Middle frontal gyrus (tissue), 1 donor: ENCODE results near the gene TTLL11.

Source experiments
- DNase-seq: peaks from one replicate; pipeline ENCODE4 v3.0.0-alpha.2; 2015; ENCODE audit warnings: low spot score; ENCODE audit errors: extremely low spot score

Gene TTLL11

DNA sequence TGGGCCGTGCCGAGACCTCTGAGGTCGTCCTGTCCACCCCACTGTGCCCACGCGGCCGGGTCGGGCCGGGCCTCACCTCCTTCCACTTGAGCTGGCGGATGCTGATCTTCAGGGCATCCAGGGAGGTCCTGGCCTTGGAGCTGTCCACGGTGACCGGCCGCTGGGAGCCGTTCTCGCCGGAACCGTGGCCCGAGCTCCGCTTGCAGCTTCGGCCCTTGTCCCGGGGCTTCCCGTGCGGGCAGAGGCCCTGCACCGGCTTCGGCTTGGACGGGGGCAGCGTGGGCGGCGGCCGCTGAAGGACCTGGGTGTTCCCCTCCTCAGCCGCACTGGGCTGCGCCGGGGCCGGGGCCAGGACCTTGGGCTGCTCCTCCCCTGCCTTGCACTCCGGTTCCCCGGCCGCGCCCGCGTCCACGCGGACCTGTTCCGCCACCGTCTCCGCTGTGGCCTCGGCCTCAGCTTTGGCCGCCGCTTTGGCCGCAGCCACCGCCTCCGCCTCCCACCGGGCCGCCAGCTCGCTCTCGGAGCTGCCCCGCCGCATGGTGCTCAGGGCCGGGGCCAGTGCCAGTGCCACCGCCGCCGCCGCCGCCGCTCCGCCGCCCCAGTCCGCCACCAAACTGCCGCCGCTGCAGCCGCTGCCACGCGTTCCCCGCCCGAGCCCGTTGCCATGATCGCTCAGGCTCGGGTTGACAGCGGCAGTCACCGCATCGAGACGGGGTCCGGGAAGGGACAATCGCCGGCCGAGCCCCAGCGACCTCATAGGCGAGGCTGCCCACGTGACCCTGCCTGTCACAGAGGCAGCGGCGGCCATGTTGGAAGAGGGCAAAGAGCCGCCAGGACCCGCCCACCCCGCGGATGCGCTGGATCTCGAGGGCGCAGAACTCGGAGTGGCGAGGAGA lies at the start of gene TTLL11:
Gene TTLL11 (minus strand): TSS at position 698 of the 896 bp plus-strand sequence. CDS start 160 bp downstream, at position 538.
- DNase-seq, result peak; percentile 95

DNA sequence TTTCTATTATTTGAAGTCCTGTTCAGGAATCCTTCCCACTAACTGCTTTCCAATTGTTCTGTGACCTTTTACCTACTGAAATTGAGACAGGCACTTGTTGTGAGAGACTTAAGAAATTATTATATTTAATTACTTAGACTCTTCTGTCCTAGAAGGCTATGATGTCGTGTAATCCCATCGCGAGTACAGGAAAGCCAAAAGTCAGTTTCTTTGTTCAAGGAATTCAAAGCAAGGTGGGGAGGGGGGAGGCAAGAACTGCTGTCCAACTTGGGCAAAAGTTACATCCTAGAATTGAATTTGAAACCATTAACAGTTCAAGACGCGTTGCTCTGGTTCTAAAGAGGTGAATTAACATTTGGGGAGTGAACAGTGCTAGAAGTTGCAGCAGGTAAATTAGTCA lies 48.6 kb upstream of the TTLL11 start:
- no peak for DNase-seq

- DNase-seq, result no peak
These were observed 47.5 kb upstream of the TTLL11 start for GRCh38 chr9:122140368-122141193.

- no peak for DNase-seq
These were observed 45.6 kb upstream of the TTLL11 start for GRCh38 chr9:122138560-122139268.

DNA sequence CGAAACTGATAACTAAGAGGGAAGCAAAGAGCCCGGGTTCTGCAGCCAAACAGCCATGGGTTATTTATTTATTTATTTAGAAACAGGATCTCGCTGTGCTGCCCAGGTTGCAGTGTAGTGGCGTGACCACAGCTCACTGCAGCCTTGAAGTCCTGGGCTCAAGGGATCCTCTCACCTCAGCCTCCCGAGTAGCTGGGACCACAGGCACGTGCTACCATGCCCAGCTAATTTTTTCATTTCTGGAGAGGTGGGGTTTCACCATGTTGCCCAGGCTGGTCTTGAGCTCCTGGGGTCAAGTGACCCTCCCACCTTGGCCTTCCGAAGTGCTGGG lies 42.4 kb upstream of the TTLL11 start:
- DNase-seq, result no peak

DNA sequence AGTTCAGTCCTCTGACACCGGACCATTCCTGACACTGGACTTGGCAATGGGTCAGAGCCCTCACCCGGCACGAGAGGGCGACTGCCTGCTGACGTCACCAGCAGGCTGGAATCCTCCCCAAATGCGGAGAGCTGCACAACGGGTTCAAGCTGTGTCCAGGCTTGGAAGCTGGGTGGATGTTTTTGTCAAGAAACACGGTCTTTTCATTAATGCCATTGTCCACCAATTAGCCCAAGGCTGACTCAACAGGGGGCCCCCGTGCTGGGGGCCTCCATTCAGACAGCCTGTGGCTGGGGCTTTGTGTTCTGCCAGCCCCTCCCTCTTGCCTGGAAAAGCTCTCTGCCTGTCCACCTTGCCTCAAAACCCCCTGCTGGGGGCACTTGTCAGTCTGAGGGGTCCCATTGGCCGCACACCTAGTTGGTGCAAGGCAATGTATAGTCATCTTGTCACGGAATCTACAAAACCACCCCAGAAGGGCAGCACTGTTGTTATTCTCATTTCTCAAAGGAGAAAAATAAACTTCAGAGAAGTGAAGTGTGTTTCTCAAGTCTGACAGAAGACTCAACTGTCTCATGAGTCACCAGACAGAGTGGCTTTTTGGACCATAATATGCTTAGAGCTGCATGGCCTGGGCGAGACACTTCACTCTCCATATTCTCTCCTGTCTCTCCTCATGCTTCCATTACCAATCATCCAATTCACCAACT lies 41.9 kb upstream of the TTLL11 start:
- DNase-seq, result no peak

- no peak for DNase-seq
These were observed 41.0 kb upstream of the TTLL11 start for GRCh38 chr9:122133984-122134535.

DNA sequence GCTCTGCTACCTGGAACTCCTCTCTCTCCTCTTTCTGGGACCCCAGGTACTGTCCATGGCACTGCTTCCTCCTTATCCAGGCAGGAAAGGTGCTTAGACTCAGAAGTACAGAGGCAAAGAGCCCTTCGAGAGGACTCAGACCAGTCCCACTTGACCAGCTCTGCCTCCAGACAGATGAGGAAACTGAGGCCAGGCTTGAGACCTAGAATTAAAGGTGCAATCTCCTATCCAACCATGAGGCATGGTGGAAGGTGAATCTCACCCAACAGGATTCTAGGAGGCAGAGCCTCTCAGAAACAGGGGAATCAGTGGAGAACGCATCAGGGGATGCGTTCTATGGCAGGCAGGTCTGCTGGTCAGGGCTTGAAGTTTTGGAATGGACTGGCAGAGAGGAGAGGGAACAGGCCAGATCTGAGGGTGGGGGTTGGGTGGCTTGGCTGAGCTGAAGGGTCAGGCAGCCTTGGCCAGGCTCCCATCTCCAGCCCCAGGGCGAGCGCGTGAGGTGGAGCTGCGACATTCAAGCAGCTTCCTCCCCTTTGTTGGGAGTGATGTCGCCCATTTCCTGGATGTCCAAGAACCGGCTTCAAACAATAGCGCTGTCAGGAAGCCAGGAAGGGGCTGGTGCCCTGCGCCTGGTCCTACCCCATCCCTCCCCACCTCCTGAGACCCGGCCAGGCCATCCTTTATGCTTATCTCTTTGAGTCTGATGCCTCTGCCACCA lies 40.3 kb upstream of the TTLL11 start:
- no peak for DNase-seq

- no peak for DNase-seq
These were observed 39.4 kb upstream of the TTLL11 start for GRCh38 chr9:122132539-122132938.

DNA sequence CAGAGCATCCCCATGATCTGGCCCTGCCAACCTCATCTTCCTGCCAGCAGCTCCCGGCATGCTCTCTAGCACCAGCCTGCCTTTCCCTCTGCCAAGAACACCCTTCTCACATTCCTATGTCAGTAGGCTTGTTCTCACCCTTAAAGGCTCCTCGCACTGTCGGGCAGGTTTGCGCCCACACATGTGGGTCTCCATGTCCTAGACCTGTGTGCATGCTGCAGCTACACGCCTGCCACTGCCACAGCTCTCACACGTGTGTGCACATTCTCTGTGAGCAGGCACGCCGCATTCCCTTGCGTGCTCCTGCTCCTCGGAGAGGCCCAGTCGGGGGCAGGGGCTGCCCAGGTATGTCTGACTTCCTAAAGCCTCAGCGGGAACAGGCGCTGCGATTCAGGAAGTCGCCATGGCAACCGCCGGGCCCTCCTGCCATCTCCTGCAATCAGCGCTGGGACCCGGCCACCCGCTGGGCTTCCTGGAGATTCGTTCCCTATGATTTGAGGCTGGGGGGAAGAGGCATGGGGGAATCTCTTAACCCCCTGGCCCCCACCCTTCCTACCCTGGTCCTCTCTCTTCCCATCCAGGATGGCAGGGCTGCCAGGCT lies 38.4 kb upstream of the TTLL11 start:
- DNase-seq, result no peak

DNA sequence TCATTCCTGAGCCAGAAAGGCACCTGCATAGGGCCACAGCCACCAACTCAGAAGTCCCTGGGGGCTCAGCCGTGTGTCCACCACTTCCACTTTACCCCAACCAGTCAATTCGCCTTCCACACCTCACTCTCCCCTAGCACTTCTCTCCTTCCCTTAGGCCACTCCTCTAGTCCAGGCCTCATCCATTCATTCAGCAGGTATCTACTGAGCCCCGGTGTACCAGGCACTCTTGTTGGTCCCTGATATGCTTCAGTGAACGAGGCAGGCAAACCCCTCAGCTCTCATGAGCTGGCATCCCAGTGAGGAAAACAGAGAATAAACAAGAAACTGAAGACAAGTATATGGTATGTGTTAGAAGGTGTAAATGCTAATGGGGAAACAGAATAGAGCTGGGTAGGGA lies 37.7 kb upstream of the TTLL11 start:
- DNase-seq, result no peak

GRCh38 chr9:122129969-122130368 lies 36.9 kb upstream of the TTLL11 start:
- no peak for DNase-seq

DNA sequence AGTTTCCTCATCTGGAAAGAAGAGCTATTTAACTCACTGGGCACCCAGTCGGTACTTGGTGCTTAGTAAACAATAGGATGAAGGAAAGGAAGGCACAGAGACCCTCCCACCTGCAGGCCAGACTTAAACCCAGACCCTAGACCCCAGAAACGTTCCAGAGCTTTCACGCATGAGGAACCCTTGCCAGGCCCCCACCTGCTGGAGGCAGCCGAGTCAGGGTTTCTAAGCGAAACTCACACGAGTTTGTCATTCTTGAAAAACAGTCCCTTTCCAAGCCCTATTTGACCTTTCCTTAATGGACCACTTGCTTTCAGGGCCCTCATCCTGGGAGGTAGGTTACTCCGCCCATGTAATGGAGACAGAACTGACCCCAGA lies 35.8 kb upstream of the TTLL11 start:
- no peak for DNase-seq

DNA sequence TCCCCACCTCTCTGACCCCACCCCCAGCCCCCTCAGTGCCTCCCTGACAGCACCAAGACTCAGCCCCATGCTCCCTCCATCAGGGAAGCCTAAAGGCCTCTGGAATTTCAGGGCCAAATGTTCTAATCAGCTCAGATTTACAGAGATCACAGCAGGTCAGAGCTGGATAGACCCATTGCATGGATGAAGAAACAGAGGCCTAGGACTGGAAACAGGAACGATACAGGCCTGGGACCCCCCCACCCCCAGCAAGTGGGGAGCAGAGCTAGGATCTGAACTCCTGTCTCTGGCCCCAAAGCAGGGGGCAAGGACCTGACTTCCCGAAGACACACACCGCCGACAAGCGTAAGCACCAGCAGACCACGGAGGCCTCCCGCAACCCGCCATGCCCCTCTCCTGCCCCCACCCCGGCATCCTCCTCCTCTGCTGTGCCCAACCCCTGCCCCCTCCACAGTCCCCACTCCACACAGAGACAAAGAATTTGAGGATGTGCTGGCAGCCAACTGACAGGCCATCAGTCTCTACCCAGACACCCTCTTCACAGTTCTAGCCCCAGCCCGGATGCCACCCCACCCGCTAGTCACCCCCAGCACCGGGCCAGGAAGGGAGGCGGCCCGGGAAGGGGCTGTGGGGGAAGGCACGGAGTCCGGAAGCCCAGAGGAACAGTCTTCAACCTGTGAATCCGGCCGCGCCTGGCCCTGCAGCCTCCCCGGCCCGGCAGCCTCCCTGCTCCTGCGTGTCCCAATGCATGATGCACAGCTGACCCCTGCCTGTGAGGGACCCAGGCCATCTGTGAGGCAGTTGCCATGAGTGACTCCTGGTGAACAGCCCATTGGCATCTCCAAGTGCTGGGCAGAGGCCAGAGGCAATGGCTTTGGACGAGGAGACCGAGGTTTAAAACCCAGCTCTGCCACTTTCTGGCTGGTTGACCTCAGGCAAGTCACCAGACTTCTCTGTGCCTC lies 35.2 kb upstream of the TTLL11 start:
- no peak for DNase-seq

DNA sequence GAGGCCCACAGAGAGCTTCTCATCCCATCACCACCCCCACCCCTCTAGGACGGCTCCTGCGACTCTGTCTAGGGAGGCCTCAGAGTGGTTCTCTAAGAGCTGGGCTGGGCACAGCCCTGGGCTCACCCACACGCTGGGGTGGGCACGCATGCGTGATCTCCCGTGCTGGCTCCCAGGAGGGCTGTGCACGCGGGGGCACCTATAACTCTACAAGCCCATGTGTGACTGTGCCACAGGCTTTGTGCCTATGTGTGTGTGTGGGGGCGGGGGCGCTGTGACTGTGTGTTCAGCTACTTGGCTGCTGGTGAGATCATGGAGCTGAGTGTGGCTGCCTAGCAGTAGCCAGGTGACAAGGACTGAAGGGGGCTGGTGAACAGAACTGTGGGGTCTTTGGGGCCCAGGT lies 34.3 kb upstream of the TTLL11 start:
- peak; percentile 32 for DNase-seq

DNA sequence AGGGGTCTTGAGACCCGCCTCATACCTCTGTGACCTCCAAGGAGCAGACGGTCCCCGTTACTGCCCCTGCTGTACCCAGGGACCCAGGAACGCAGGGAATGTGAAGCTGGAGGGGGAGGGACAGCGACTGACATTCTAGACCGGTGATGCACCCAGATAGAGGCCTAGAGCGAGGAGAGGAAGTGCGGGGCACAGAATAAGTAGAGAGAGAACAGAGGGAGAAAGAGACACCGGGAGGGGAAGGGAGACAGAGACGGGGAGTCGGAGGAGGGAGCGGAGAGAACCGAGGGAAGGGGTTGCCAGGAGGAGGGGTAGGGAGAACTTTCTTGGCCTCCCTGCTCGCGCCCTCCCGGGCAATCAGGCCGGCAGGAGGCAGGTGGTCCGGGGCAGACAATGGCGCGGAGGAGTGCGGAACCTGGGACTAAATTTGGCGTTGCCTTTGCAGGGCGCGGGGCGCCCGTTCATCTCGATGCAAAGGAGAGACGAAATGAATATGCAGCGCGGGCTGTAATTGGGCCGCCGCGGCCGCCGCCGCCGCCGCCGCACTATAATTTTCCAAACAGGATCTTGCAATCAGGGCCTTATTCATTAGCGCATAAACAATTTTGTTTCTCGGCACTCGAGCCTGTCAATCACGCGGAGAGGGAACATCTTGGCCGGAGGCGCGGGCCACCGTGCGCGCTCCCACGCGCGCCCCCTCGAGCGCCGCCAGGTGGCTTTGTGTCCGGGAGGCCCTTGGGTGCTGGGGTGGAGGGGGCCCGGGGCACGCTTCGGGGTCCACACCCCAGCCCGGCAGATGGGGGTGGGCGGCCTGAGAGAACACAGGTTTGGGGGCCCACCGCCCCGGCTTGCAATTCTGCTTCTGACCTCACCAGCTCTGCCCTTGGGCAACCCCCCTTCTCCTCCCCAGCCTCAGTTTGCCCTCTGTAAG lies 33.5 kb upstream of the TTLL11 start:
- no peak for DNase-seq

DNA sequence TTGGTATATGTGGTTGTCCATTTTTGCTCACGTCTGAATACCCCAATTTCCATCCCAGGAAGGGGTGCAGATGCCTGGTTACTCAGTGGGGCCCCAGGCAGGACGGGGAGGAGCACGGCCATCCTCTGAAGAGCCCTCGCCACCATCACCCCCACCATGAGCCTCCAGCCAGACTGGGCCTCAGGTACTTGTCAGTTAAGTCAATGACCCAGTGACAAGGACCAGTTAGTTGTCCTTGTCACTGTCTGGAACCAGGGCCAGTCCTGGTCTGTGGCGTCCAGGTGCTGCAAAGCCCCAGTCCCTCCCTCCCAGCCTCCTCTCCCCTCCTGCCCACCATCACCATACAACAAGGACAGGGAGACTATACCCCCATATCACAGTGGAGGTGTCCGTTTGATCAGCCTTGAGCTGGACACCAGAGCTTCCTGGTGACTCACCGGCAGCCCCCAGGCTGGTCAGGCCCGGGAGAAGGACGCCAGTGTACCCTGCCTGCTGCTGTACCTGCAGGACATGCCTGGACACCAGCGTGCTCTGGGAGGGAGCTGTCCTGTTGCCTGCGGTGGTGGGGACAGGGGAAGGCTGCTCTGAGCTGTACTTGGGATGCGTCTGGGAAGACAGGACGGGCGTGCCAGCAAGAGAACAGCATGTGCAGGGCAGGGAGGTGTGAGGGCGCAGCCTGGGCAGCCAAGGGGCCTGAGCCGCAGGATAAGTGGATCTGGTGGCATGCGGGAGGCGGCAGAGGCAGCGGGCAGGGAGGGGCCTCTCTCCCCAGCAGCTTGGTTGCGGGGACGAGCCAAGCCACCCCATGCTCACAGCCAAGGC lies 32.6 kb upstream of the TTLL11 start:
- DNase-seq, result no peak
